Stimulated activated CD4-positive, alpha-beta T cell treated with anti-CD3 and anti-CD28 coated beads, Interleukin-12 subunit alpha, Interleukin-12 subunit beta, amount 100 ng/mL, for 48 hours (primary cell): Measurements from ENCODE around the gene MAP1LC3B.

Source experiments
- DNase-seq, 3 donors: peaks; one replicate each; pipeline ENCODE4 v3.0.0-alpha.2; 2020; ENCODE audit warnings: low read depth in 2 of 3, low spot score in 1 of 3

MAP1LC3B gene

DNA sequence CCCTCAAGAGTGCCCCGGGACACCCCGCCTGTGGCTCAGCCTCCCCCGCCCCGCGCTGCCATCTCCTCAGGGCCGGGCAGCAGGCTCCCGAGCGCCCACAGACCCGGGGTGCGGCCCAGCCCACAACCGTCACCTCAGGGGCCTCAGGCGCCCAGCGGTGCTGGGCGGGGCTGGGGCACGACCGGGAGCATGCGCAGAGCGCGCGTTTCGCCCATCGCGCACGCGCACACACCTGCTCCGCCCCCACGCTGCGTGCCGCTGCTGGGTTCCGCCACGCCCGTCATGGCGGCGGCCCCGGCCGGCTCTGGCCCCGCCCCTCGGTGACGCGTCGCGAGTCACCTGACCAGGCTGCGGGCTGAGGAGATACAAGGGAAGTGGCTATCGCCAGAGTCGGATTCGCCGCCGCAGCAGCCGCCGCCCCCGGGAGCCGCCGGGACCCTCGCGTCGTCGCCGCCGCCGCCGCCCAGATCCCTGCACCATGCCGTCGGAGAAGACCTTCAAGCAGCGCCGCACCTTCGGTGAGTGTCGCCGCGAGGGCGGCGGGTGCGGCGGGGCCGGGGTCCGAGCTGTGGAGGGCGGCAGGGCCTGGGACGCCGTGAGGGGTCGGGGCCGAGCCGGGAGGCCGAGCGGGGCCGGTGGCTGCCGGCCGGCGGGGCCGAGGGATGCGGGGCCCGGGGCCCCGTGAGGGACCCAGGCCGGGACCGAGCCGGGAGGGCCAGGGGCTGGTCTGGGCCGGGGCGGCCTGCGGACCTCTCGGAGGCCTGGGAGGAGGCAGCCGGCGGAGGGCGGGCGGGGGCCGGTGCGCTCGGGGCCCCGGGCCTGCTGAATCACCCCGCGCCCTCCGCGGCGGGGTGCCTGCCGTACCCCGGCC is at the start of gene MAP1LC3B:
Gene MAP1LC3B (plus strand): TSS at position 387 of the 871 bp plus-strand sequence. CDS start 92 bp downstream, at position 479.
- peak; percentile 95 to 97 (median 97) for DNase-seq

DNA sequence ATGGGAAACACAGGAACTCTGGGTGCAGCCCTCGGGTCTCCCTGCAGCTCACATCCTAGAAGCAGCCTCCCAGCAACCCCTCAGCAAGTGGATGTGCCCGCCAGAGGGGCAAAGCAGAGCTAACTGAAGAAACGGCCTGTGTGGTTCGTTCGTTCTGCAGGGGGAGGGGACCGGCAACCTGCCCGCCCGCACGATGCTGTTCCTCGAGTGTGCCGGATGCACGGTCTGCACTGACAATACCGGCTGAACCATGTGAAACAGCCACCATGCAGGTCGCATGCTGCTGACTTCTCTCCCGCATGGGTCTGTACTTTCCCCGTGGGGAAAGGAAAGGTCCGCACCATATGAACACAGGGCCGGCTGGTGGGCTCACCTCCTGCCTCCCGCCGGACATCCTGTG is 49.6 kb upstream of the MAP1LC3B start:
- DNase-seq: no peak

DNA sequence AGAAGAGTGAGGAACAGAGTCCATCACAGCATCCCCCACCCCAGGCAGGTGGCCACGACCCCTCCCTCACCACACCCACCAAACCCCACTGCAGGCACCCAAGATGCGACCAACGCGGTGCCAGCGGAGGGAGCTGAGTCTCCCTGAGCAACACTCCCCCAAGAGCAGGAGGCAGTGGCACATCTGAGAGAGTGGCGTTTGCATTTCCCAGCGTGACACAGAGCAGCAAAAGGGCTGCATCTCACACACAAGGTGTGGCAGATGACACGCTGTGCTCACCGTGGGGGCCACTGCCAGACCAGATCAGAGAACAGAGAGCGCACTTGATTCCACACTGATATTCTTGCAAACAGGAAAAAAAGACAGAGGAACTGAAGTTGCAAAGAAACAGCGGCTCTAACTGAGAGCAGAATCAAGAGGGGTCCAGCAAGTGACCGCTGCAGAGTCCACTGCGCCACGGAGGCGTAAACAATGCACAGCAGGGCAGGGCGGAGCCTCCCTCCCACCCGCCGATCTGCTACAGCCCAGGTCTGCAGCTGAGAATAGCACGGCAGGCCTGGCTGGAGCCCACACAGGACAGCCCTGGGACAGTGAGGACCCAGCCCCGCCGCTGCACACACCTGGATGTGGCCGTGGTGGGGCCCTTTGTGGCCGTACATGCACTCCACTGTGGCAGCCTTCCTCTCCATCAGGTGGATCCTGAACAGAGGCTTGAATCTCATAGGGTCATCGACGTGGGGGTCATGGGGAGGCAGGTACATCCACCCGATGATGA is 49.0 kb upstream of the MAP1LC3B start:
- no peak for DNase-seq

DNA sequence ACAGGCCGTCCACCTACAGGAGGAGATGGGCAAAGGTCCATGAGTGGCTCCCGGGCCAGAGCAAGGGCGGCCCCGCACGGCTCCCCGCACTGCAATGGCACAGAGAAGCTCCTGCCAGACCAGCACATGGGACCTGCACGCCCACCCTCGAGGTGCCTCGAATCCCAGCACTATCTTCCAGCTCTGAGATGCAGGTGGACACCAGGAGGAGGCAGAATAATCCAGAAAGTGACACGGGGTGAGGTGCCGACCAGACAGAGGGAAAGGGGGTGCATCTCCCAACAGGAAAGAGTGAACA is 48.4 kb upstream of the MAP1LC3B start:
- DNase-seq: no peak

DNA sequence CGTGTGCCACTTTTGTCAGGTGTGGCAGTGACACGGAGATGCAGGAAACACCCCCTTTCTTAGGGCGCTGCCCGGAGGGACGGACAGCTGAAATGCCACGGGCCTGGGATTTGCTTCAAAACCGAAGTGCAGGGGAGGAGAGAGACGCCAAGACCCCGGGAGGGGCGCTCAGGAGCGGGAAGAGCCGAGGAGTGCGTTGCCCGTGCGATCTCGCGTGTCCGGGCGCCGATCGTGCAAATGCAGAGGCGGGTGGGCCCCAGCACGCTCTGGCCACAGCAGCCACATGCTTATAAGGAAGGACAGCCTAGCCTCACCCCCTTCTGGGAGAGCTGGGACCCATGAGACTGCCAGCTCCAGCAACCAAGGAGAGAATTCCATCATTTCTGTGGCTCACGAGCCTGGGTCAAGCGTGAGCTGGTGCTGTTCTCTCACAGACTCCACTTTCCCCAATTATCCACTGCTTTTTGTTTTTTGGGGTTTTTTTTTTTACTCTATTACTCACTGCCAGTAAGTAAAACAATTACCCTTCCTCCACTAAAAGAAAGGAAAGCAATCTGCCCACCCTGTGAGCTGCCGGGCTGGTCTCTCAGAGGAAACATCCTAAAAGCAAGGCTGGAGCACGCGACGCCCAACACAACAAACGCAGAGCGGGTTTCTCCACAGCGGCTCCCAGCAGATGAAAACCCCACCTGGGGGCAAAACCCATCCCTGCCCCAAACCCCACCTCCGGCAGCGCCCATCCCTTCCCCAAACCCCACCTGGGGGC is 47.8 kb upstream of the MAP1LC3B start:
- DNase-seq: no peak

DNA sequence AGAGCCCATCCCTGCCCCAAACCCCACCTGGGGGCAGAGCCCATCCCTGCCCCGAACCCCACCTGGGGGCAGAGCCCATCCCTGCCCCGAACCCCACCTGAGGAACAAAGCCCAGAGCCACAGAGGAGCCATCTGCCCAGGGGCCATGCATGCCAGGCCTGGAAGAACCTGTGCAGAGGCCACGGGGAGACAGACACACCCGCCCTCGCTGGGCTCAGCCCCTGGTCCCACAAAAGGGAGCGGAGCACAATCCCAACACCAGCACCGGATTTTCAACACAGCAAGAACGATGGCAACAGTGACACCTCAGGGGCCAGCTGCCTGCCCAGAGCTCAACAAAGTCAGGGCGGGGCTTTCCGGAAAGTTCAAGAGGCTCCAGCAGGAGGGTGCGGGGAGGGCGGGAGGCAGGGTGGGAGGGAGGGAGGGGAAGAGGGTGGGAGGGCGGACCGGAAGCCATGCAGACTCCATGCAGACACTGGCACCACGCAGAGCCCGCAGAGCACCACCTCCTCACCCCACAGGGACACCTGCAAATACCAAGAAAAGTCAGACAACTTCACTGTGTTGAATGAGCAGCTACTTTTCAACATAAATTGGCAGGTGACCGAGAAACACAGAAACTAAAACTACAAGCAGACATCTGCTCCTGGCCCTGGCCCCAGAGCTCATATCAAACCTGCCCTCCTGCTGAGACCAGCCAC is 47.1 kb upstream of the MAP1LC3B start:
- DNase-seq: peak; percentile 2 to 21 (median 16)

DNA sequence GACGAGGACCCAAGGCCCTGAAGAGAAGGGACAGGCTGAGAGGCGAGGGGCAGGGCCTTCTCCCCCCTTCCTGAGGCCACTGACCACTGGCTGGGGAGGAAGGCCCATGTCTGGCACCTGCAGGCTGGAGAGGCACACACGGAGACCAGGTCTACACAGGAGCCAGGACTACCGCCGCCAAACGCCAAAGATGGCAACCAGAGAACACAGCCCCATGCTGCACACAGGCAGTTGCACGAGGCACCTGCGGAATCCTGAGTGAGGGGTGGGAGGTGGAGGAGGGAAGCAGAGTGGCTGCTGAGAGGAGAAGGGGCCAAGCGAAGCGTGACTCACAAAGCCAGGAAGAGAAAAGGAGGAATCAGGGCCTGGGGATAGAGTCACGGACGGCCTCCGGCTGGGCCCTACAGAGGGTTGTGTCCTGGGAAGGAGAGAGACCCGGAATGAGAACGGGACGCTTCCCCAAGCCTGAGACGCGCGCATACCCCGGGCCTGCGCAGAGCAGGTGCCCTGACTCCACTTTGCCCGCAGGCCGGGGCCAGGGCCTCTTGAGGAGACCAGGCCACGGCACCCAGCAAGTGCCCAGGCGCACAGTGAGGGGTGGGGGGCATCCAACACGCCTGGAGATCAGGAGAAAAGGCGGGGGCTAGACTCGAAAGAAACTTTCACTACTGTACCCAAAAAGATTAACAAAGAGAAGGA is 46.3 kb upstream of the MAP1LC3B start:
- DNase-seq: no peak

DNA sequence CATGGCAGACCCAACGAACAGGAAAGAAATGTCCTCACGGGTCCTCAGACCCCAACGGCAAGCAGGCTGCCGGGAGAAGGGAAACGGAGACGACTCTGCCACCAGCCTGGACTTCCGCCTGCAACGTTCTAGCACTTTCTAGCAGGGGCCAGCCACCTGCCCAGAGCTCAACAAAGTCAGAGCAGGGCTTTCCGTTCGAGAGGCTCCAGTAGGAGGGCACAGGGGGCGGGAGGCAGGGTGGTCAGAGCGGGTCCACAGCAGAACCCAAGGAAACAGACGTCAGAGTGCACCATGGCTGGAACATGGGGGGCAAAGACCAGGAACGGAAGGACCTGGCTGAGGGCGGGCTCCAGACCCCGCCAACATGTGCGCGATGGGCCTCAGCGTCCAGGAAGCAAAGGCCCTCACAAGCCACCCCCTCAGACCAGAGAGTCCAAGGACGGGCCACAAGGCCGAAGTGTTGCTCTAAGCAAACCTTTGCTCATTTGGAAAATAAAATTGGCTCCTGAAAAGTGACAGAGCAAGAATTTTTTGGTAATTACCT is 45.5 kb upstream of the MAP1LC3B start:
- DNase-seq: no peak

DNA sequence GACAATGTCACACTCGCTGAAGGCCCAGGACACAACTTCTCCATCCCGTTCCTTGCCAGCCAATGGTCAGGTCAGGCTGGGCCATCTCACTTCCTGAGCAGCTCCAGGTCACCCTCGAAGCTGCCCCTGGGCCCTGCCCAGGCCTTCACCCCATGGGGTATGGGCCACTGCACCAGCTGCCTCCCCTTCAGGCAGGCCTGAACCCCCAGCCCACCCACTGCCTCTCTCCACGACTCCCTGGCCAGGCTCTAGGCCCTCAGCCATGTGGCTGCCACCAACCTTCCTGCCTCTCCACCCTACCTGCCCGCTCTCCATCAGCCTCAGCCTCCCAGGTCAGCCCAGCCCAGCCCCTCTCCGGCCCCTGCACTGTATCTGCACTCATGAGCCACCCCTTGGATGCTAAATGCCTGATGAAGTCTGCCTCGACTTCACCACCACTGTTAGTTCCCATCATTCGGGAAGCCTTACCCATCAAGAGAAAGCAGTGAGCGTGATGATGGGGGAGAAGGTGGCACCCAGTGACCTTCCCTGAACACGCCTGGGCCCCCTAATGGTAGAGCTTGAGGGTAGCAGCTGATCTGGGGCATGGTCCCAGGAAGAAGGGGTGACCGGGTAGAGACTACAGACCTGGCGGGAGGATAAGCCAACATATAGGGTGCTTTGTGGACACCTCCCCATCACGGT is 44.1 kb upstream of the MAP1LC3B start:
- DNase-seq: no peak

DNA sequence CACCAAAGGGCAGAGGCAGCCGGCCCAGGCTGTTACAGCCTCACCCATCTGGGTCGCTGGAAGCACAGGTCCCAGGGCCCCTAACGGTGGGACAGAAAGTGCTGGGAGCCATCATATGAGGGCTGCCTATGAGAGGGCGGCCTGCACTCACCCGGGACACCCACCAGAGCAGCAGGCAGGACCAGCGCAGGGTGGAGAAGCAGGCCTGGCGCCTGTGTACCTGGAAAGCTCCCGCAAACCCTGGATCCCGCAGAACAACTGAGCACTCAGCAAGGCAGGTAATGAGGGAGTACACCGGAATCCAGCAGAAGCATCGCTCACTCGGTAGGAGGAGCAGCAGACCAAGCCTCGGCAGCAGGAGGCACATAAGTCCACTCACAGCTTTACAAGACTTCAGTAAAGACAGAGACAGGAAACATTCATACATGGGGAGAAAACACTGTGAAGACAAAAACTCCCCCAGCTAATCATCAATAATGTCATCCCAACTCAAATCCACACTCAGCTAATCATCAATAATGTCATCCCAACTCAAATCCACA is 43.4 kb upstream of the MAP1LC3B start:
- no peak for DNase-seq

DNA sequence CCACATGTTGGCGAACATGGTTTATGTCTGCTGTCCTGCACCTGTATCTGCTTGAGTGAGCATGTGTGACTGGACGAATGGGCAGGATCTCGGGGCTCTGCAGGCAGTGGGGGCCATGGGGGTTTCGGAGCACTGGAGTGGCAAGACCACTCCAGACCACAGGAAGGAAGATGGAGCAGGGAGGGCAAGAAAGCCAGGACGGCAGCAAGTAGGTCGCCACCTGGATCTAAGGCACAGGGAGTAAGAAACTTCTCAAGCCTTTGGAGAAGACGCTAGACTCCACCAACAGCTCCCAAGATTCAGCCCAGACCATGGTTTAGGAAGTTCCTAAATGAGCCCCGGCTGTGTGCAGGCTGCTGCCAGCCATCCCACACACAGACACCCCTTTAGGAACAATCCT is 42.1 kb upstream of the MAP1LC3B start:
- no peak for DNase-seq

DNA sequence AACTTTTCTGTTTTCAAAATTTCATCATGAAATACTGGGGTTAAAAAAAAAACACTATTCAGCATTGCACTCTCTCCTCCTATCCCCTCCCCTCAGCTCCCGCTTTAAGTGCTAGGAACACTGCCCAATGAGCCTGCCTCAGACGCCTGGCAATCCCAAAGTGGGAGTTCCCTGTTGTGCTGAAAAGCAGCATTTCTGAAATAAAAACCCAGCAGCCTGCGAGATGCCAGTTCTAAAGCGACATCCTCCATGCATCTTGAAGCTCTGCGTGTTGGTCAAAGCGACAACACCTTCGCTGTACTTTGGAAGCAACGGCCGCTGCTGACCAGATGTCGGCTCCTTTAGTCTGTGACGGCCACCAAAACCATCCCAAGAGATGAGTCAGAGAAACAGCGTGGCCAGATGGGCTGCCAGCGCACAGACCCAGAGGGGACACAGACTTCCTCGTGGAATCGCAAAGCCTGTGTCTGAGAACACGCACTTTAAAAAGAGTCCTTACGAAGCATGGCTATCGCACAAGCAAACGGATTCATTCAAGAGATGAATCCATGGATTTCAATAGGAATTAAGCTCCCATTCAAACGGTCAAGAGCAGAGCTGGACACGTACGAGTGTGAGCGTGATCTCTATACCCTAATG is 41.3 kb upstream of the MAP1LC3B start:
- DNase-seq: no peak

DNA sequence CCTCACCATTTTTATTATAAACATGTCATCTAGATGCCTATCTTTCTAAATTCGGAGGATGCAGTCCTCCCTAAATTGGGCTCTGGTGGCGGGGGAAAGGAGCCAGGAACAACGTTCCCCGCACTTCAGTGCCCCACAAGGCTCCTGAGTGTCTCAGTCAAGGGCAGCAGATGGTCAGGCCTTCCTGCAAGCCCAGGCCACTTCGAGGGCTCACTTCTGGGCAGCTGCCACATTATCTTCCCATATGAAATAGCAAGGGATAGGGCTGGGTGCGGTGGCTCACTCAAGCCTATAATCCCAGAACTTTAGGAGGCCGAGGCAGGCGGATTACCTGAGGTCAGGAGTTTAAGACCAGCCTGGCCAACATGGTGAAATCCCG is 40.8 kb upstream of the MAP1LC3B start:
- DNase-seq: no peak

DNA sequence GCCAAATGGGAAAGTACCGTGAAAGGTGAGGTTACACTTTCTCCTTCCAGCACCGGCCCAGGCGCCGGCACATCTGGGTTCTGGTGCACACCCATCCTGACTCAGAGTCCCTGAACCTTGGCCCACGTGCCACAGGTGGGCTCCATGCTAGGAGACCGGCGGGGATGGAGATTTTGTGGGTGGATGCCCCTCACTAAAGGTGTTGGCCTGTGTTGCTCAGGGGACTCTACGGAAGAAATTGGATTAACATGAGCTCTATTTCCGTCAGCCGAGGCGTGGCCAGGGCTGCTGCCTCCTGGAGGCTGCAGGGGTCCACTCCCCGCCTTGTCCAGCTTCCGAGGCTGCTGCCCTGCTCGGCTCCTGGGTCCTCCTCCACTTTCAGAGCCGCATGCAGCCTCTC is 39.3 kb upstream of the MAP1LC3B start:
- no peak for DNase-seq

DNA sequence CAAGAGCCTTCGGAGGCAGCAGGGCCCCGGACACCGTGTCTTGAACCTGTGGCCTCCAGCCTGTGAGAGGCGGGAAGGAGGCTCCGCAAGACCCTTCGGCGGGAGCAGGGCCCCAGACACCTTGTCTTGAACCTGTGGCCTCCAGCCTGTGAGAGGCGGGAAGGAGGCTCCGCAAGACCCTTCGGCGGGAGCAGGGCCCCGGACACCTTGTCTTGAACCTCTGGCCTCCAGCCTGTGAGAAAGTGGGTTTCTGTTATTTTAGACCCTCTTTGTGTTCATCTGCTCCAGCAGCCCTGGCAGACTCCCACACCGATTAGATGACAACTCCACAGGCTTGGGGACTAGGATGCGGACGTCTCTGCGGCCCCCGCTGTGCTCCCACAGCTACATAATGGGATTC is 38.5 kb upstream of the MAP1LC3B start:
- DNase-seq: no peak

DNA sequence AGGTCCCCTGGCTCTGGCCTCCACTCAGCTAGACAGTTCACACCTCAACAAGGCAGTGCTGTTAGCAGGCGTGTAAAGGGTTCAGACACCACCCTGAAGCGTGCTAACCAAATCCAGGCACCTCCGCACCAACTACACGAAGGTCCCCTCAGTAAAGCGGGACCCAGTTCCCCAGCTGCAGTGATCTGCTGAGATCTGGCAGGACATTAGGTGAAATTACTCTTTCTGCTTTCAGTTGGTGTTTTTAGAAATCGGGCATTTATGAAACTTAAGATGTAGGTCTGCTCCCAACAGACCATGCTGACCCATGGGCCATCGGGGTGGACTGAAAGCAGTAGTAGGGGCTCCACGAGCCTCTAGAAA is 35.7 kb upstream of the MAP1LC3B start:
- no peak for DNase-seq

DNA sequence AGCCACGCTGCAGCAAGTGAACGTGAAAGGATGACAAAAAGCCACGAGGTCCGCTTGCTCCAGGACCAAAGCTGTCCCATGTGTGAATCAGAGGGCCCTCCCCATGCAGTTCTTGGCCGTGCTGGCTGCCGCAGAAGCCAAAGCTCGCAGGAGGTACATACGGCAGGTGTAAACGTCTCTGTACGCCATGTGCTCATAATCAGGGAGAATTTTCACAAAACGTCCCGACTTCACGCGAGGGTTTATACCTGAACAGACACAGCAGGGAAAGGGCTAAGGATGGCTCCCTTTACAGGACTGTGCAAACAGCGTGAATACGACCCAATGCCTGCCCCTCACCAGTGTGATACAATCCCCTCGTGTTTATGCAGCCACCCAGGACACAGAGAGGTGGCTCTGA is 33.9 kb upstream of the MAP1LC3B start:
- DNase-seq: no peak

DNA sequence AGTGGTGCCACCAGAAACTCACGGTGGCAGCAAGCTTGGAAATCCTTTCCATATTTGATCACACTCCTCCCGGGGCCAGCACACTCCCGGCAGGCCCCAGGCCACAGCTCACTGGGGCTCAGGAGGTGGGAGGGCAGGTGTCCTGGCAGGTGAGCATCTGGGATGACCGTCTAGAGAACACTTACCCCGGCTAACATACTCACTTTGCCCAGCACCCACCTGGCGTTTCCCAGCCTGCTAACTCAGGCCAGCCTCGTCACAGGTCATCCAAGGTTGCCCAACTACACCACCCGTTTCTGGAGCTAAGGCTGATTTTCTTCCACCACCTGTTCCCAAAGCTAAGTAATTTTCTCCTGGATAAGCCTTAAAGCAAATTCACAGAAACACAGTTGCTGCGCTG is 33.4 kb upstream of the MAP1LC3B start:
- DNase-seq: no peak

DNA sequence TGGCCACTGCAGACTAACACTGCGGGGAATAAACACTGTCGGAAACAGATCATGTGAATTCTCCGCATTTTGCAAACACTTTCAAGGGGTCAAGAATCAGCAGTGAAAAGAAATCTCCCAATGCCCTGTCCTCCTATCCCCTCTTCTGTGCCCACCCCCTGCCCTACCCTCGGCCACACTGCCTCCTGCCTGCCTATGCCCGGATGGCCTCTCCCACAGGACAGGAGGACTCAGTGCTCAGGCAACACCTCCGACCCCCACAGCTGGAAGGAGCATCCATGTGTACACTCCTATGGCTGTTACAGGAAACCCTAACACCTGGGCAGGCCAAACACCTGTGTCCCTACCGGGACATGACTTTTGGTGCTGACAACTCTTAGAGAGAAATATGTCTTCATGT is 33.0 kb upstream of the MAP1LC3B start:
- DNase-seq: no peak
